Body of pancreas (tissue), 4 donors: ENCODE results near the gene OR5AR1.

Experiments
- CTCF ChIP-seq, 7 experiments: fragments of 450-650 bp in 4 of 7; fragments of 200-600 bp in 3 of 7; sonication (generic) in 3 of 7; IDR thresholded peaks; one replicate each; pipeline ENCODE4 v1.5.1; 2016 to 2019; ENCODE audit warnings: antibody characterized with exemption in 7 of 7
- POLR2A ChIP-seq, 3 donors: fragments of 450-650 bp; IDR thresholded peaks; one replicate each; pipeline ENCODE4 v1.6.1; 2016; ENCODE audit warnings: antibody characterized with exemption in 3 of 3, mild to moderate bottlenecking in 2 of 3

DNA sequence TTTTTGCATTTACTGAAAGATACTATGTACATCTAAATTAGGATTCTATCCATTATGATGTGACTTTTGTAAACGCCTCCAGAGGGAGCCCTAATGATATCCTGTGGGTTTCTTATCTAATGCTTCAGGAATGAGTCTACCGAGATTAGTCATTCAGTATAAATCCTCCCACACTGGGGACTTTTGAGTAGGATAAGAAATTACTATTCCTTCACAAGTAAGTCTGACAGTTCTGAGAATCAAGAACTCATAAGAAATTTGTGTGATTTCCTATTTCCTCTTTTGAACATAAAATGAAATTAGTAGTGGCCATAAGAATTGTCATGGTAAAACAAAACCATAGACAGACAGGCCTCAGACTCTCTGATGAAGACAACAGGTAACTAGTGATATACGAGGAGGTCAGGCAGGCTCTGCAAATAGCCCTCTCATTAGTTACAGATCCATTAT lies 38.8 kb upstream of the OR5AR1 start:
- TF ChIP-seq CTCF (IDR thresholded peaks at IDR 0.05), result peak in 6 of 7 experiments; percentile 18 to 35 (median 26)
- TF ChIP-seq POLR2A (IDR thresholded peaks at IDR 0.05), result no peak
